Pancreas (tissue), 10 donors: ENCODE data around the gene TXNDC2. TPM values are rescaled to one million over a fixed set of nuclear protein-coding genes. Genes with fewer than 3 reads are reported as not detected.

Experiments used
- ATAC-seq, 4 donors: fragments of 200-7000 bp; cut with Tn5 transposase; one replicate each; pipeline versions ENCODE4 v1.8.0 to v1.9.1; 2020; ENCODE audit warnings: mild to moderate bottlenecking in 4 of 4, moderate library complexity in 4 of 4
- DNase-seq, 6 donors: peaks; one replicate each; pipeline ENCODE4 v3.0.0-alpha.2; 2020
- FAIRE-seq: peaks from 2 replicates; lab custom pipeline; 2012; peaks lifted over from hg19 to GRCh38; lab: Jason Lieb, UNC
- H3K27ac ChIP-seq, 4 donors: fragments of 200-600 bp; sonication (generic); 1 replicate in 3 of 4; 2 replicates in 1 of 4; pipeline versions ENCODE4 v1.5.0 to v1.8.0; 2020
- H3K27me3 ChIP-seq, 4 donors: fragments of 200-600 bp; one replicate each; pipeline ENCODE4 v1.8.0; 2021
- H3K36me3 ChIP-seq, 3 donors: fragments of 200-600 bp; sonication (generic) in 1 of 3; one replicate each; pipeline versions ENCODE4 v1.5.0 to v1.8.0; 2020 to 2021
- H3K4me1 ChIP-seq, 3 donors: fragments of 200-600 bp; one replicate each; pipeline ENCODE4 v1.8.0; 2021
- H3K4me3 ChIP-seq, 4 donors: fragments of 200-600 bp; sonication (generic) in 2 of 4; one replicate each; pipeline versions ENCODE4 v1.5.0 to v1.8.0; 2020 to 2021
- H3K9me3 ChIP-seq, 4 donors: fragments of 200-600 bp; one replicate each; pipeline ENCODE4 v1.8.0; 2021
- WGBS, 2 donors: extraction: QIAGEN DNeasy Blood & Tissue Kit; methylation state at CpG; one replicate each; pipeline ENCODE4 v1.1.7; 2013; 5-methylcytosine and 5-hydroxymethylcytosine counted together
- intact Hi-C, 3 donors: fragments of 100-400 bp; cut with DNase I; formaldehyde crosslinking; loops; one replicate each; pipeline versions ENCODE4 v1.11.1 to v1.14.2; 2022
- polyA plus RNA-seq, 2 donors: library from polyadenylated mRNA; stranded (reverse); fragments of 200-250 nt; gene quantifications; one replicate each; pipeline ENCODE4 v1.2.3, GENCODE V29; 2013
- total RNA-seq, 6 donors: library from RNA; stranded (reverse); fragmentation: NEBNext Ultra II Directional in 4 of 6; extraction: Animal tissue kit (Norgen Biotek cat#: 25700) in 4 of 6; gene quantifications; one replicate each; pipeline versions ENCODE4 v1.2.1 to v1.2.4, GENCODE V29; 2021 to 2023
- TF ChIP-seq, protein P1 (sequence below), 4 donors: fragments of 200-600 bp; sonication (generic) in 3 of 4; IDR thresholded peaks; one replicate each; pipeline versions ENCODE4 v1.5.0 to v1.8.0; 2021; ENCODE audit warnings: antibody characterized with exemption in 4 of 4
- donor health status: healthy with polysubstance abuse.
- donor health status: DM: no; HTN: no; CAD: no; lungs with moderate emphysema.
- donor health status: DM: no; HTN: no; CAD: no.
- donor health status: control.
- donor health status: control.
- donor health status: Bipolar disorder and iron deficiency.
- donor health status: DM: yes; HTN: yes; CAD: no.
- donor health status: DM: no; HTN: no; CAD: no.
- donor health status: DM: no; HTN: no; CAD: no.
- donor health status: DM: yes; HTN: yes; CAD: no.

Gene TXNDC2
- total and polyA plus RNA-seq, 8 donors = not detected

- no peak for FAIRE-seq
- Histone ChIP-seq H3K27ac (no peak overlapping the region), H3K9me3 (no peaks in the 10 kb centered on the region), H3K36me3 (no peaks in the 10 kb centered on the region), H3K27me3 (no peaks in the 10 kb centered on the region), H3K4me3 (no peak overlapping the region), H3K4me1 (peaks cover 0 to 3% (median 0%) of the 10 kb centered on the region in 3 donors)
- WGBS, 2 donors = 87 to 93% methylated on average over 4 of the region's 4 CpGs
- intact Hi-C loops = no loop called here
- TF ChIP-seq, protein P1, sequence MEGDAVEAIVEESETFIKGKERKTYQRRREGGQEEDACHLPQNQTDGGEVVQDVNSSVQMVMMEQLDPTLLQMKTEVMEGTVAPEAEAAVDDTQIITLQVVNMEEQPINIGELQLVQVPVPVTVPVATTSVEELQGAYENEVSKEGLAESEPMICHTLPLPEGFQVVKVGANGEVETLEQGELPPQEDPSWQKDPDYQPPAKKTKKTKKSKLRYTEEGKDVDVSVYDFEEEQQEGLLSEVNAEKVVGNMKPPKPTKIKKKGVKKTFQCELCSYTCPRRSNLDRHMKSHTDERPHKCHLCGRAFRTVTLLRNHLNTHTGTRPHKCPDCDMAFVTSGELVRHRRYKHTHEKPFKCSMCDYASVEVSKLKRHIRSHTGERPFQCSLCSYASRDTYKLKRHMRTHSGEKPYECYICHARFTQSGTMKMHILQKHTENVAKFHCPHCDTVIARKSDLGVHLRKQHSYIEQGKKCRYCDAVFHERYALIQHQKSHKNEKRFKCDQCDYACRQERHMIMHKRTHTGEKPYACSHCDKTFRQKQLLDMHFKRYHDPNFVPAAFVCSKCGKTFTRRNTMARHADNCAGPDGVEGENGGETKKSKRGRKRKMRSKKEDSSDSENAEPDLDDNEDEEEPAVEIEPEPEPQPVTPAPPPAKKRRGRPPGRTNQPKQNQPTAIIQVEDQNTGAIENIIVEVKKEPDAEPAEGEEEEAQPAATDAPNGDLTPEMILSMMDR (IDR thresholded peaks at IDR 0.05) = no peak
- no peak for DNase-seq
- no peak for ATAC-seq
Measured at GRCh38 chr18:9841752-9842151, 44.0 kb upstream of the TXNDC2 start.

GRCh38 chr18:9842448-9842847, 43.3 kb upstream of the TXNDC2 start:
- intact Hi-C loops = no loop called here
- Histone ChIP-seq H3K36me3 (no peaks in the 10 kb centered on the region), H3K27ac (no peak overlapping the region), H3K4me1 (peaks cover 0 to 6% (median 0%) of the 10 kb centered on the region in 3 donors), H3K4me3 (no peak overlapping the region), H3K27me3 (no peaks in the 10 kb centered on the region), H3K9me3 (no peaks in the 10 kb centered on the region)
- ATAC-seq (no peak), FAIRE-seq (no peak), DNase-seq (no peak)
- WGBS, 2 donors = 91 to 95% methylated on average over 6 of the region's 6 CpGs
- TF ChIP-seq, protein P1 (IDR thresholded peaks at IDR 0.05) = no peak

DNA sequence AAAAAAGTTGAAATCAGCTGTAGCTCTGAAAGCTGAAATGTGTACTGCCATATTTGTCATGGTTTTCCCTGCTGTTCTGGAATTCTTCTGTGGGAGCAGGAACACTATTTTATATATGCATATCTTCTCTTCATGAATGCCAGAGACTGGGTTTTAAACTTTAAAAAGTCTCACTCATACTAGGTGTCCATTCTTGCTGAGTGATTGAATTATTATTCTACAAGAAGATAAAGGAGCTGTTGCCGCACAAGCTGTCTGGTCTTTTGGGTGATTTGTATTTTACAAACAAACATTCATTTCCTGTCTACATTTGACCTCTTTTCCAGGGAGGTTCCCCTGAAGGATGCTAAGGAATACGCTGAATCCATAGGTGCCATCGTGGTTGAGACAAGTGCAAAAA, 40.5 kb upstream of the TXNDC2 start:
- H3K27me3 ChIP-seq = no peaks in the 10 kb centered on the region
- intact Hi-C loops = no loop called here
- no peak for FAIRE-seq
- no peak for ATAC-seq
- TF ChIP-seq, protein P1 (IDR thresholded peaks at IDR 0.05) = no peak
- H3K4me3 ChIP-seq = no peak overlapping the region
- WGBS, 2 donors = 83 to 88% methylated on average over 3 of the region's 3 CpGs
- DNase-seq = no peak
- H3K4me1 ChIP-seq = peaks cover 0 to 6% (median 0%) of the 10 kb centered on the region in 3 donors
- no peaks in the 10 kb centered on the region for H3K9me3 ChIP-seq
- H3K27ac ChIP-seq = no peak overlapping the region
- no peaks in the 10 kb centered on the region for H3K36me3 ChIP-seq

GRCh38 chr18:9846162-9846925, 39.4 kb upstream of the TXNDC2 start:
- DNase-seq = peak in 1 of 6 donors; percentile 33
- Histone ChIP-seq H3K27ac (peak overlapping the region in 2 of 4 donors; percentile 59 to 66), H3K4me1 (peaks cover 0 to 6% (median 0%) of the 10 kb centered on the region in 3 donors), H3K27me3 (no peaks in the 10 kb centered on the region), H3K4me3 (peak overlapping the region in 2 of 4 donors; percentile 9 to 15), H3K9me3 (no peaks in the 10 kb centered on the region), H3K36me3 (no peaks in the 10 kb centered on the region)
- FAIRE-seq = no peak
- peak; percentile 48 to 75 (median 72) for ATAC-seq
- 17 to 22% methylated on average over 10 of the region's 10 CpGs for WGBS, 2 donors
- intact Hi-C loops = no loop called here
- TF ChIP-seq, protein P1 (IDR thresholded peaks at IDR 0.05) = no peak
